K562 (cell line): ENCODE measurements around the gene ZFAND3. TPM values are rescaled to one million over a fixed set of nuclear protein-coding genes. Genes with fewer than 3 reads are reported as not detected.

Source experiments
- ATAC-seq: fragments of 200-7000 bp; cut with Tn5 transposase; 3 replicates; pipeline ENCODE4 v1.9.1; 2020; ENCODE audit warnings: moderate library complexity
- BruUV-seq: library from RNA; stranded (reverse); fragments of 400-500 nt; replicated peaks from 2 replicates; lab custom pipeline; 2021; lab: Mats Ljungman, UMichigan
- CTCF ChIA-PET: fragments of 300-600 bp; formaldehyde crosslinking; extraction: SDS; loops from one replicate; lab custom pipeline; 2021; ENCODE audit warnings: low intra/inter-chr PET ratio; lab: Yijun Ruan, JAX
- POLR2A ChIA-PET: fragments of 300-600, 350-650 bp; sonication (Branson Sonifier 250); formaldehyde crosslinking; extraction: SDS; loops from one replicate; lab custom pipeline; 2021; ENCODE audit warnings: antibody characterized with exemption, inconsistent platforms; lab: Yijun Ruan, JAX
- DNase-seq, 4 experiments: peaks; one replicate each; pipeline versions ENCODE4 v3.0.0 to v3.0.0-alpha.2; 2011 to 2018; ENCODE audit warnings: low spot score in 3 of 4, mixed read lengths in 3 of 4; ENCODE audit errors: extremely low read depth in 1 of 4
- FAIRE-seq: peaks from 2 replicates; lab custom pipeline; 2011; peaks lifted over from hg19 to GRCh38; lab: Jason Lieb, UNC
- H2AFZ ChIP-seq: 2 replicates; pipeline ENCODE4 v1.6.0; 2011; ENCODE audit warnings: low read depth, low read length, control low read depth, inconsistent platforms
- H3K27ac ChIP-seq: fragments of 200-600 bp; 3 replicates; pipeline ENCODE4 v1.8.0; 2011; ENCODE audit warnings: low read depth, mild to moderate bottlenecking, control low read depth, inconsistent platforms, low read length, moderate library complexity, mixed read lengths; ENCODE audit errors: extremely low read depth
- H3K27me3 ChIP-seq, 2 experiments: fragments of 300-600 bp in 1 of 2; 2 replicates in 1 of 2; 3 replicates in 1 of 2; pipeline versions ENCODE4 v1.6.0 to v1.8.0; 2011; ENCODE audit warnings: inconsistent platforms in 2 of 2, low read length in 2 of 2, mild to moderate bottlenecking in 1 of 2, mixed read lengths in 1 of 2, moderate library complexity in 1 of 2; ENCODE audit not compliant: control insufficient read depth in 2 of 2, insufficient read depth in 2 of 2
- H3K36me3 ChIP-seq: fragments of 300-600 bp; 3 replicates; pipeline ENCODE4 v1.8.0; 2011; ENCODE audit warnings: mild to moderate bottlenecking, low read length, inconsistent platforms; ENCODE audit not compliant: control insufficient read depth, insufficient read depth
- H3K4me1 ChIP-seq, 2 experiments: fragments of 200-600 bp in 1 of 2; replicated peaks in 1 of 2; 2 replicates in 1 of 2; 3 replicates in 1 of 2; pipeline versions ENCODE4 v1.5.1 to v1.8.0; 2011; ENCODE audit warnings: inconsistent platforms in 2 of 2, low read length in 2 of 2, mild to moderate bottlenecking in 1 of 2, mixed read lengths in 1 of 2, moderate library complexity in 1 of 2; ENCODE audit not compliant: control insufficient read depth in 2 of 2, insufficient read depth in 2 of 2
- H3K4me2 ChIP-seq: 2 replicates; pipeline ENCODE4 v1.6.1; 2011; ENCODE audit warnings: low read length, control low read depth, inconsistent platforms, mixed read lengths; ENCODE audit not compliant: insufficient read depth
- H3K4me3 ChIP-seq: fragments of 200-600 bp; sonication (generic), shearing (Covaris generic); 2 replicates; pipeline ENCODE4 v1.5.1; 2016; ENCODE audit warnings: control low read depth, inconsistent platforms
- H3K79me2 ChIP-seq: fragments of 200-600 bp; 3 replicates; pipeline ENCODE4 v1.8.0; 2011; ENCODE audit warnings: low read length, inconsistent platforms; ENCODE audit not compliant: control insufficient read depth, insufficient read depth
- H3K9ac ChIP-seq, 2 experiments: 2 replicates each; pipeline versions ENCODE4 v1.6.0 to v1.6.1; 2011; ENCODE audit warnings: low read depth in 2 of 2, low read length in 2 of 2, control low read depth in 1 of 2, inconsistent platforms in 1 of 2, mild to moderate bottlenecking in 1 of 2, mixed read lengths in 1 of 2; ENCODE audit not compliant: insufficient read depth in 1 of 2
- H3K9me1 ChIP-seq: one replicate; pipeline ENCODE4 v1.6.0; 2011; ENCODE audit warnings: inconsistent platforms, mild to moderate bottlenecking, low read length, moderate library complexity; ENCODE audit not compliant: control insufficient read depth, insufficient read depth
- H3K9me3 ChIP-seq: replicated peaks from 2 replicates; pipeline ENCODE4 v1.5.1; 2011; ENCODE audit warnings: low read depth, low read length, inconsistent platforms; ENCODE audit not compliant: control insufficient read depth, insufficient read depth
- H4K20me1 ChIP-seq: replicated peaks from 2 replicates; pipeline ENCODE4 v1.6.1; 2011; ENCODE audit warnings: low read length, inconsistent platforms, mixed read lengths; ENCODE audit not compliant: control insufficient read depth, insufficient read depth
- E2F1 ChIP-seq: sonication (generic); formaldehyde crosslinking; IDR thresholded peaks from 2 replicates; pipeline ENCODE4 v1.8.1; 2023; ENCODE audit warnings: mild to moderate bottlenecking, missing genetic modification reagents, moderate library complexity
- MCM2 ChIP-seq: fragments of 450-650 bp; IDR thresholded peaks from 2 replicates; pipeline ENCODE4 v1.6.1; 2017; ENCODE audit warnings: low read depth, mild to moderate bottlenecking
- NRF1 ChIP-seq, 2 experiments: fragments of 450-650 bp; IDR thresholded peaks in 1 of 2; conservative IDR thresholded peaks in 1 of 2; 2 replicates each; pipeline ENCODE4 v1.6.1; 2014; ENCODE audit warnings: mild to moderate bottlenecking in 2 of 2
- RFX1 ChIP-seq: fragments of 450-650 bp; IDR thresholded peaks from 2 replicates; pipeline ENCODE4 v1.6.1; 2016; ENCODE audit warnings: mild to moderate bottlenecking, moderate library complexity
- SETDB1 ChIP-seq: IDR thresholded peaks from one replicate; pipeline ENCODE4 v1.6.1; 2012; ENCODE audit warnings: low read length, control low read depth, inconsistent platforms
- TFAM ChIP-seq: fragments of 250-450 bp; sonication (Bioruptor Pico); conservative IDR thresholded peaks from 2 replicates; pipeline ENCODE4 v1.5.0; 2021; ENCODE audit warnings: mild to moderate bottlenecking, moderate library complexity
- ZNF408 ChIP-seq: fragments of 250-450 bp; sonication (Bioruptor Pico); IDR thresholded peaks from 2 replicates; pipeline ENCODE4 v1.4.0; 2020; ENCODE audit warnings: low read depth, mild to moderate bottlenecking, moderate library complexity
- WGBS: fragments of 100-300 bp; shearing (Covaris generic); methylation state at CpG from one replicate; pipeline ENCODE4 v1.1.6; 2016; ENCODE audit warnings: low coverage, mixed read lengths; ENCODE audit not compliant: insufficient coverage; ENCODE audit errors: missing lambda C conversion rate; 5-methylcytosine and 5-hydroxymethylcytosine counted together
- in situ Hi-C: fragments of 300-500 bp; cut with MboI; formaldehyde crosslinking; loops from 4 replicates; pipeline ENCODE4 v1.15.0; 2018; ENCODE audit warnings: inconsistent platforms, mixed read lengths
- intact Hi-C: fragments of 100-400 bp; cut with micrococcal nuclease; formaldehyde crosslinking; loops from 2 replicates; pipeline ENCODE4 v1.14.2; 2022
- polyA plus RNA-seq, 8 experiments: library from polyadenylated mRNA; depleted of rRNA in 4 of 8; stranded (reverse) in 5 of 8; unstranded in 3 of 8; fragments of >200 nt; fragmentation: Nextera tagmentation in 2 of 8; fragmentation: Illumina TruSeq in 1 of 8; extraction: Ambion mirVana in 2 of 8; extraction: Trizol in 1 of 8; gene quantifications; 2 replicates each; pipeline versions ENCODE4 v1.2.1 to v1.2.3, GENCODE V29; 2011 to 2014; ENCODE audit warnings: inconsistent platforms in 1 of 8, missing spikeins in 1 of 8
- total RNA-seq, 7 experiments: library from RNA; depleted of rRNA in 6 of 7; stranded (reverse); fragments of >200 nt in 6 of 7; fragmentation: Illumina TruSeq in 2 of 7; extraction: Trizol in 2 of 7; gene quantifications; 2 replicates each; pipeline versions ENCODE4 v1.2.1 to v1.2.3, GENCODE V29; 2011 to 2021; ENCODE audit warnings: low replicate concordance in 1 of 7

ZFAND3 gene
- total and polyA plus RNA-seq, 9 of the 15 experiments (the other 6 are each of a cell fraction or from before 2014, with no cell fraction given) = 0.81 to 26.6 (median 11.8) TPM

- TF ChIP-seq ZNF408 (no peak), NRF1 (conservative IDR thresholded peaks at IDR 0.05 in 1 of 2, IDR thresholded peaks at IDR 0.05 in 1 of 2) (no peak), TFAM (CRISPR knock-in tag) (no peak), SETDB1 (no peak), E2F1 (no peak), RFX1 (no peak), MCM2 (no peak)
- TF ChIP-seq, all 486 proteins: peak for 0
- H3K4me3 ChIP-seq = no peak overlapping the region
- no TSS peak for BruUV-seq
- intact Hi-C loops = no loop called here
- no peaks in the 10 kb centered on the region for H3K36me3 ChIP-seq
- H3K4me2 ChIP-seq = no peak overlapping the region
- CTCF ChIA-PET = no interaction called here
- no peaks in the 10 kb centered on the region for H3K4me1 ChIP-seq
- in situ Hi-C loops = no loop called here
- DNase-seq = no peak
- no peaks in the 10 kb centered on the region for H3K9me1 ChIP-seq
- 0 out of 2 replicates have a peak, but pooled peaks cover 3% of the 10 kb centered on the region for H4K20me1 ChIP-seq
- ATAC-seq = no peak
- H3K9me3 ChIP-seq = no peaks in the 10 kb centered on the region
- no peak overlapping the region for H3K27ac ChIP-seq
- H2AFZ ChIP-seq = no peak overlapping the region
- H3K79me2 ChIP-seq = no peaks in the 10 kb centered on the region
- WGBS = 0% methylated on average over 2 of the region's 2 CpGs
- H3K9ac ChIP-seq = no peak overlapping the region
- POLR2A ChIA-PET = interaction anchor here (0.7 to 4.8 kb wide), 2 partner anchors 13 to 15 kb away, joined by 3 to 30 read pairs; partner anchors contain the start of gene ZFAND3
- peaks cover 27 to 38% of the 10 kb centered on the region in 2 experiments for H3K27me3 ChIP-seq
- no peak for FAIRE-seq
Observed at GRCh38 chr6:37806213-37806612, 13.3 kb upstream of the ZFAND3 start.
